Kidney (tissue), 22 donors: ENCODE results near the gene SH2D7. TPM values are rescaled to one million over a fixed set of nuclear protein-coding genes. Genes with fewer than 3 reads are reported as not detected.

Experiments
- DNase-seq, 5 donors: peaks; one replicate each; pipeline ENCODE4 v3.0.0-alpha.2; 2013 to 2020
- FAIRE-seq: peaks from 2 replicates; lab custom pipeline; 2012; peaks lifted over from hg19 to GRCh38; lab: Jason Lieb, UNC
- H3K27ac ChIP-seq, 2 donors: one replicate each; pipeline ENCODE4 v1.7.0; 2013; ENCODE audit warnings: low read depth in 2 of 2, low read length in 2 of 2, inconsistent platforms in 1 of 2
- H3K27me3 ChIP-seq: one replicate; pipeline ENCODE4 v1.7.1; 2013; ENCODE audit warnings: low read length, inconsistent platforms; ENCODE audit not compliant: control insufficient read depth, insufficient read depth
- H3K36me3 ChIP-seq, 3 donors: one replicate each; pipeline versions ENCODE4 v1.7.0 to v1.7.1; 2013; ENCODE audit warnings: low read length in 3 of 3, control low read depth in 1 of 3, inconsistent platforms in 1 of 3; ENCODE audit not compliant: insufficient read depth in 3 of 3, control insufficient read depth in 2 of 3
- H3K4me1 ChIP-seq, 3 donors: one replicate each; pipeline versions ENCODE4 v1.7.0 to v1.7.1; 2013; ENCODE audit warnings: low read length in 3 of 3, inconsistent platforms in 1 of 3, low read depth in 1 of 3; ENCODE audit not compliant: control insufficient read depth in 2 of 3, insufficient read depth in 2 of 3
- H3K4me3 ChIP-seq, 3 donors: one replicate each; pipeline versions ENCODE4 v1.7.0 to v1.8.1; 2013; ENCODE audit warnings: low read length in 3 of 3, control low read depth in 1 of 3, inconsistent platforms in 1 of 3
- H3K9ac ChIP-seq, 3 donors: one replicate each; pipeline versions ENCODE4 v1.7.0 to v1.7.1; 2013; ENCODE audit warnings: low read length in 3 of 3, control low read depth in 1 of 3, inconsistent platforms in 1 of 3
- H3K9me3 ChIP-seq, 3 donors: one replicate each; pipeline versions ENCODE4 v1.7.0 to v1.7.1; 2013; ENCODE audit warnings: low read length in 3 of 3, control low read depth in 1 of 3, inconsistent platforms in 1 of 3; ENCODE audit not compliant: control insufficient read depth in 2 of 3, insufficient read depth in 1 of 3
- intact Hi-C: fragments of 100-400 bp; cut with DNase I; formaldehyde crosslinking; loops from one replicate; pipeline ENCODE4 v1.11.1; 2022
- long read RNA-seq, 10 donors: library from polyadenylated mRNA in 1 of 10; unstranded in 1 of 10; transcript quantifications; one replicate each; pipeline ENCODE4 v2.0.0 and lab custom pipeline, GENCODE V29; 2021 to 2026
- polyA plus RNA-seq: library from polyadenylated mRNA; stranded (reverse); fragments of 350-450 nt; fragmentation: Illumina TruSeq; extraction: RNeasy Lipid Tissue Mini Kit (QIAGEN cat#74804); gene quantifications from one replicate; pipeline ENCODE4 v1.2.3, GENCODE V29; 2014; ENCODE audit warnings: low read depth, low replicate concordance; ENCODE audit not compliant: insufficient read depth
- total RNA-seq: library from RNA; stranded (reverse); fragmentation: NEBNext Ultra II Directional; extraction: Animal tissue kit (Norgen Biotek cat#: 25700); gene quantifications from one replicate; pipeline ENCODE4 v1.2.1, GENCODE V29; 2021
- TF ChIP-seq, protein P1 (sequence below): IDR thresholded peaks from 3 replicates; pipeline ENCODE4 v1.5.1; 2012; ENCODE audit warnings: mild to moderate bottlenecking, moderate library complexity, borderline replicate concordance; ENCODE audit not compliant: insufficient read depth; ENCODE audit errors: extremely low read depth
- donor health status: control.
- donor health status: control.
- donor health status: control.
- donor health status: control.
- donor health status: control.
- donor health status: DM: yes; HTN: yes; CAD: no.
- donor health status: Normal renal cell carcinoma (clear cell type).

Gene SH2D7
- total RNA-seq (not detected), polyA plus RNA-seq (not detected)
- long read RNA-seq, donor 1 = 0 reads
- long read RNA-seq, donor 2 = 0 reads
- long read RNA-seq, donor 3 = 0 reads
- long read RNA-seq, donor 4 = 0 reads
- long read RNA-seq, donor 5 = 0 reads
- long read RNA-seq, donor 6 = 0 reads
- long read RNA-seq, donor 7 = 0 reads
- long read RNA-seq, donor 8, partial matches to known transcripts = 10 of 23 reads
- long read RNA-seq, donor 8, other reads (novel, unspliced or antisense) = 13 of 23 reads
- long read RNA-seq, donor 9 = 0 reads
- long read RNA-seq, donor 10 = 0 reads

DNA sequence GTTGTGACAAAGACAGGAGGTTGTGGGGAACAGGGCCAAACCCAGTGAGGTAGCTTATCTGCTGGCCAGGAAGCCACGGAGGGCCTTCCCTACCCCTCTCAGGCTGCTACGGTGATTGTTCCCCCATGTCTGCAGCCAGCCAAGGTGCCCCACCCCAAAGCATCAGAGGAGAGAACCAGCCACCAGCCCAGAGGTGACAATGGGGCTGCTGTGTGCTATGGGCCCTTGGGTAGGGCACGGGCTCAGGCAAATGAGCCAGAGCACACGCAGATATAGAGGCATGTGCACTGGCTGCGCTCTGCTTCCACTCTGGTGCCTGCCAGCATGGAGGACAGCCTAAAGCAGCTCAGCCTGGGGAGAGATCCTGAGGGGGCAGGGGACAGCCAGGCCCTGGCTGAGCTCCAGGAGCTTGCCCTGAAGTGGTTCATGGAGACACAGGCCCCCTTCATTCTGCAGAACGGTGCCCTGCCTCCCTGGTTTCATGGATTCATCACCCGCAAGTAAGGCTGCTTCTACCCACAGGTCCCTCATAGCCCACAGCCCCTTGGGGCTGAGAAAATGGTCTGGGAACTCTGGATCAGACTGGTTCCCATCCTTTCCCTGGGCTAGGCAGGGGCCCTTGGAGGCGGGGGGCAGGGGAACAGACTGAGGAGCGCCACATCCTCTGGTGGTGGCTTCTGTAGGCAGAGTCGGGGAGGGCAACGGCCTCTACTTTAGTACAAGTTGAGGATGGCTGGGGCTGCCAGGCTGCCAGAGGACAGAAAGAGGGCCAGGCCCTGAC, at the start of gene SH2D7:
Gene SH2D7 (plus strand): TSS at position 301 of the 781 bp plus-strand sequence. CDS start 24 bp downstream, at position 325.
- TF ChIP-seq, protein P1, sequence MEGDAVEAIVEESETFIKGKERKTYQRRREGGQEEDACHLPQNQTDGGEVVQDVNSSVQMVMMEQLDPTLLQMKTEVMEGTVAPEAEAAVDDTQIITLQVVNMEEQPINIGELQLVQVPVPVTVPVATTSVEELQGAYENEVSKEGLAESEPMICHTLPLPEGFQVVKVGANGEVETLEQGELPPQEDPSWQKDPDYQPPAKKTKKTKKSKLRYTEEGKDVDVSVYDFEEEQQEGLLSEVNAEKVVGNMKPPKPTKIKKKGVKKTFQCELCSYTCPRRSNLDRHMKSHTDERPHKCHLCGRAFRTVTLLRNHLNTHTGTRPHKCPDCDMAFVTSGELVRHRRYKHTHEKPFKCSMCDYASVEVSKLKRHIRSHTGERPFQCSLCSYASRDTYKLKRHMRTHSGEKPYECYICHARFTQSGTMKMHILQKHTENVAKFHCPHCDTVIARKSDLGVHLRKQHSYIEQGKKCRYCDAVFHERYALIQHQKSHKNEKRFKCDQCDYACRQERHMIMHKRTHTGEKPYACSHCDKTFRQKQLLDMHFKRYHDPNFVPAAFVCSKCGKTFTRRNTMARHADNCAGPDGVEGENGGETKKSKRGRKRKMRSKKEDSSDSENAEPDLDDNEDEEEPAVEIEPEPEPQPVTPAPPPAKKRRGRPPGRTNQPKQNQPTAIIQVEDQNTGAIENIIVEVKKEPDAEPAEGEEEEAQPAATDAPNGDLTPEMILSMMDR = no peak
- Histone ChIP-seq H3K4me3 (no peak within 1 kb of the TSS), H3K36me3 (no peaks in the 10 kb centered on the region), H3K9me3 (no peaks in the 10 kb centered on the region), H3K4me1 (peaks cover 0 to 10% (median 0%) of the 10 kb centered on the region in 3 donors), H3K27ac (no peak within 1 kb of the TSS), H3K27me3 (no peaks in the 10 kb centered on the region), H3K9ac (no peak within 1 kb of the TSS)
- no peak for FAIRE-seq
- no peak for DNase-seq
- intact Hi-C loops = no loop called here

DNA sequence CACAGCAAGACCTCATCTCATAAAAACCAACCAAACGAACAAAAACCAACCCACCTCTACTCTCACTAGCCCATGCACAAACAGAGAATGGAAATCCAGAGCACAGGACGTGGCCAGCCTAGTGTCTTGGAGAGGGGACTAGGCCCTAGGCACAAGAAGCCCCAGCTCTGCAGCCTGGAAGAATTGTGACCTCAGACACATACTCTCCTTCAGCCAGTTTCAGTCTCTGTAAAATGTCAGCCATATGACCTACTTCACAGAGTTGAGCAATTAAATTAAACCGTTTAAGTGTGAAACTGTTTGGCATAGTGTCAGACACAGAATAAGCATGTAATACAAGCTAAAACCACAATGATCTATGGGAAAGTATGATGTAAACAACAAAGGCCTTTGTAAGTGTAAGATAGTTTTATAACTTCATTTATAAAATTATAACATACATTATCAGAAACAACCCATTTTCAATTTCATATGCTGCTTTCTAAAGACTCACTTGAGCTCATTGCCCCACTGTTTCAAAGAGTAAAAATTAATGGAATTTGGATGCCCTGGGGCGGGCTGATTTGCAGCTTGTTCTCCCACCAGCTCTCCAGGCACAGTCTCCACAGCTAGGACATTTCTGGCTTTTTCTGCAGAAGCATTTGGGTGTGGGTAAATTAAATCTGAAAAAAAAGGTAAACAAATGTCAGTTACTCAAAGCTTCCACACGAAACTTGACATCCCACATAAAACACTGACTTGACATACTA, 47.8 kb upstream of the SH2D7 start:
- DNase-seq (no peak), FAIRE-seq (no peak)
- Histone ChIP-seq H3K4me3 (no peak overlapping the region), H3K4me1 (peaks cover 4 to 19% (median 6%) of the 10 kb centered on the region in 3 donors), H3K36me3 (peaks cover 0 to 5% (median 4%) of the 10 kb centered on the region in 3 donors), H3K9ac (no peak overlapping the region), H3K27me3 (no peaks in the 10 kb centered on the region), H3K27ac (no peak overlapping the region), H3K9me3 (no peaks in the 10 kb centered on the region)
- TF ChIP-seq, protein P1 = no peak
- intact Hi-C loops = no loop called here

DNA sequence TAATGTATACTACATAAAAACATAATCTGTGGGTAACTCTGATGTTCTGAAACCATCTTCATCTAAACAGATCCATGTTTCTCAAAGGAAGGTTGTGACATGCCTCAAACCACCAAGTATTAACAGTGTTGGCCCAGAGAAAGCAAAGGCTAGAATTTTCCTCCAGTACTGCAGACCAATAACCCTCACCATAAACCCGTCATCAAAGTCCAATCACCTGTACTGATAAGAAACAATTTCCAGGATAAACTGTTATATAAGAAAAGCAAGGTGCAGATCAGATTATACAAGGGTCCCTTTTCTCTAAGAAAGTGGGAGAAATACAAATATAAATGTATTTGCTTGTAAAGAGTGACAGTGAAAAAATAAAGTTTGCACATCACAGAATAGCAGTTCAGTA, 47.2 kb upstream of the SH2D7 start:
- peaks cover 8 to 23% (median 12%) of the 10 kb centered on the region in 3 donors for H3K4me1 ChIP-seq
- H3K9me3 ChIP-seq = no peaks in the 10 kb centered on the region
- intact Hi-C loops = no loop called here
- no peak overlapping the region for H3K27ac ChIP-seq
- H3K36me3 ChIP-seq = peaks cover 0 to 4% (median 4%) of the 10 kb centered on the region in 3 donors
- TF ChIP-seq, protein P1 = no peak
- no peak for DNase-seq
- no peaks in the 10 kb centered on the region for H3K27me3 ChIP-seq
- H3K4me3 ChIP-seq = no peak overlapping the region
- H3K9ac ChIP-seq = no peak overlapping the region
- FAIRE-seq = no peak
